WTC11 (cell line): ENCODE results near the gene TRIM38. TPM values are rescaled to one million over a fixed set of nuclear protein-coding genes. Genes with fewer than 3 reads are reported as not detected.

ENCODE experiments used
- ATF6 ChIP-seq: sonication (generic); formaldehyde crosslinking; IDR thresholded peaks from 2 replicates; pipeline ENCODE4 v1.8.1; 2023; ENCODE audit warnings: mild to moderate bottlenecking, missing genetic modification reagents
- CTCF ChIP-seq: fragments of 200-600 bp; IDR thresholded peaks from 2 replicates; pipeline ENCODE4 v1.8.0; 2022; ENCODE audit warnings: antibody characterized with exemption
- EMX1 ChIP-seq: fragments of 250-450 bp; sonication (Bioruptor Pico); IDR thresholded peaks from 2 replicates; pipeline ENCODE4 v1.8.0; 2021; ENCODE audit warnings: mild to moderate bottlenecking
- FOXP1 ChIP-seq: sonication (generic); formaldehyde crosslinking; IDR thresholded peaks from 2 replicates; pipeline ENCODE4 v1.8.0; 2022; ENCODE audit warnings: missing genetic modification reagents, mild to moderate bottlenecking, moderate library complexity, borderline replicate concordance
- GABPB1 ChIP-seq: sonication (generic); formaldehyde crosslinking; IDR thresholded peaks from 2 replicates; pipeline ENCODE4 v1.8.1; 2023; ENCODE audit warnings: mild to moderate bottlenecking, missing genetic modification reagents
- HMGXB4 ChIP-seq: sonication (generic); formaldehyde crosslinking; IDR thresholded peaks from 2 replicates; pipeline ENCODE4 v1.8.1; 2023; ENCODE audit warnings: mild to moderate bottlenecking, moderate library complexity, missing genetic modification reagents
- JAZF1 ChIP-seq: fragments of 250-450 bp; sonication (Bioruptor Pico); IDR thresholded peaks from 2 replicates; pipeline ENCODE4 v1.9.0; 2021; ENCODE audit warnings: moderate library complexity, mild to moderate bottlenecking, inconsistent platforms
- PRRX2 ChIP-seq: fragments of 250-450 bp; sonication (Bioruptor Pico); IDR thresholded peaks from 2 replicates; pipeline ENCODE4 v1.8.0; 2021; ENCODE audit warnings: mild to moderate bottlenecking
- RORB ChIP-seq: fragments of 250-450 bp; sonication (Bioruptor Pico); IDR thresholded peaks from 2 replicates; pipeline ENCODE4 v1.9.0; 2021; ENCODE audit warnings: mild to moderate bottlenecking
- SMAD4 ChIP-seq: sonication (generic); formaldehyde crosslinking; IDR thresholded peaks from 2 replicates; pipeline ENCODE4 v1.8.0; 2022; ENCODE audit warnings: mild to moderate bottlenecking, missing genetic modification reagents
- SP1 ChIP-seq: sonication (generic); formaldehyde crosslinking; conservative IDR thresholded peaks from 2 replicates; pipeline ENCODE4 v1.8.1; 2022; ENCODE audit warnings: missing genetic modification reagents
- TCF7 ChIP-seq: sonication (generic); formaldehyde crosslinking; IDR thresholded peaks from 2 replicates; pipeline ENCODE4 v1.8.0; 2022; ENCODE audit warnings: mild to moderate bottlenecking, low read depth, missing genetic modification reagents, moderate library complexity
- TEAD1 ChIP-seq: sonication (generic); formaldehyde crosslinking; IDR thresholded peaks from 2 replicates; pipeline ENCODE4 v1.8.0; 2022; ENCODE audit warnings: mild to moderate bottlenecking, missing genetic modification reagents
- TP53 ChIP-seq: sonication (generic); formaldehyde crosslinking; IDR thresholded peaks from 2 replicates; pipeline ENCODE4 v1.8.1; 2023; ENCODE audit warnings: mild to moderate bottlenecking, missing genetic modification reagents
- ZBTB21 ChIP-seq: sonication (generic); formaldehyde crosslinking; IDR thresholded peaks from 2 replicates; pipeline ENCODE4 v1.8.1; 2023; ENCODE audit warnings: mild to moderate bottlenecking, missing genetic modification reagents, borderline replicate concordance
- ZBTB43 ChIP-seq: sonication (generic); formaldehyde crosslinking; IDR thresholded peaks from 2 replicates; pipeline ENCODE4 v1.8.1; 2023; ENCODE audit warnings: mild to moderate bottlenecking, missing genetic modification reagents
- ZNF121 ChIP-seq: sonication (generic); formaldehyde crosslinking; IDR thresholded peaks from 2 replicates; pipeline ENCODE4 v1.8.0; 2023; ENCODE audit warnings: missing genetic modification reagents
- ZNF138 ChIP-seq: sonication (generic); formaldehyde crosslinking; conservative IDR thresholded peaks from 2 replicates; pipeline ENCODE4 v1.8.1; 2022; ENCODE audit warnings: mild to moderate bottlenecking, moderate library complexity, missing genetic modification reagents
- ZNF263 ChIP-seq: sonication (generic); formaldehyde crosslinking; IDR thresholded peaks from 2 replicates; pipeline ENCODE4 v1.8.1; 2022; ENCODE audit warnings: low read depth, mild to moderate bottlenecking, moderate library complexity, missing genetic modification reagents
- ZNF281 ChIP-seq: sonication (generic); formaldehyde crosslinking; IDR thresholded peaks from 2 replicates; pipeline ENCODE4 v1.8.0; 2023; ENCODE audit warnings: mild to moderate bottlenecking, missing genetic modification reagents
- ZNF396 ChIP-seq: fragments of 250-450 bp; sonication (Bioruptor Pico); IDR thresholded peaks from 2 replicates; pipeline ENCODE4 v1.8.0; 2021; ENCODE audit warnings: mild to moderate bottlenecking, moderate library complexity, borderline replicate concordance
- ZNF425 ChIP-seq: fragments of 250-450 bp; sonication (Bioruptor Pico); conservative IDR thresholded peaks from 2 replicates; pipeline ENCODE4 v1.9.0; 2021; ENCODE audit warnings: mild to moderate bottlenecking
- ZNF532 ChIP-seq: fragments of 250-450 bp; sonication (Bioruptor Pico); IDR thresholded peaks from 2 replicates; pipeline ENCODE4 v1.9.0; 2021; ENCODE audit warnings: mild to moderate bottlenecking, borderline replicate concordance
- total RNA-seq: library from RNA; stranded (reverse); gene quantifications from 3 replicates; pipeline ENCODE4 v1.2.3, GENCODE V29; 2021

The TRIM38 gene
- total RNA-seq, 1 experiment from 2014 or later, result 1.6 TPM

GRCh38 chr6:26020329-26021000 is 57.9 kb downstream of the TRIM38 start (continued):
- TF ChIP-seq HMGXB4 (CRISPR knock-in tag), result peak; percentile 52; the same call in 1 of the 2 replicates
- TF ChIP-seq GABPB1, result no peak
- no peak for TF ChIP-seq RORB (CRISPR knock-in tag)
- TF ChIP-seq FOXP1, result peak; percentile 92
- TF ChIP-seq TEAD1 (CRISPR knock-in tag), result peak; percentile 38; the same call in 1 of the 2 replicates
- TF ChIP-seq ZNF396 (CRISPR knock-in tag), result no peak
- TF ChIP-seq PRRX2 (CRISPR knock-in tag), result peak; percentile 74; the same call in 1 of the 2 replicates
- TF ChIP-seq ZBTB43 (CRISPR knock-in tag), result no peak
- no peak for TF ChIP-seq ATF6 (CRISPR knock-in tag)
- no peak for TF ChIP-seq SMAD4 (CRISPR knock-in tag)
- TF ChIP-seq SP1 (CRISPR knock-in tag), result peak; percentile 31; the same call in 1 of the 2 replicates
- no peak for TF ChIP-seq TCF7
- peak; percentile 92 for TF ChIP-seq ZNF532
- TF ChIP-seq EMX1 (CRISPR knock-in tag), result peak; percentile 69; the same call in 1 of the 2 replicates
- TF ChIP-seq ZNF138 (CRISPR knock-in tag), result no peak
- TF ChIP-seq ZNF425, result no peak; the same call in 1 of the 2 replicates
- TF ChIP-seq ZNF263 (CRISPR knock-in tag), result peak; percentile 41; the same call in 1 of the 2 replicates
- TF ChIP-seq ZNF281 (CRISPR knock-in tag), result 0 out of 2 replicates have a peak, but pooled peaks have one; percentile 22
- TF ChIP-seq JAZF1, result no peak
- no peak for TF ChIP-seq CTCF
- no peak for TF ChIP-seq TP53 (CRISPR knock-in tag)
- no peak for TF ChIP-seq ZNF121 (CRISPR knock-in tag)
- TF ChIP-seq ZBTB21 (CRISPR knock-in tag), result no peak
